HepG2 (cell line): ENCODE results near the gene SESN2. TPM values are rescaled to one million over a fixed set of nuclear protein-coding genes. Genes with fewer than 3 reads are reported as not detected.

Experiments
- BRD4 ChIP-seq: sonication (generic); formaldehyde crosslinking; IDR thresholded peaks from 2 replicates; pipeline ENCODE4 v1.4.0; 2020; ENCODE audit warnings: missing genetic modification reagents
- ERF ChIP-seq: IDR thresholded peaks from 2 replicates; pipeline ENCODE4 v1.6.1; 2018; ENCODE audit warnings: missing biosample characterization, missing genetic modification reagents
- RFXAP ChIP-seq: sonication (generic); formaldehyde crosslinking; IDR thresholded peaks from 2 replicates; pipeline ENCODE4 v1.4.0; 2020; ENCODE audit warnings: missing genetic modification reagents, borderline replicate concordance
- SRSF1 ChIP-seq: fragments of 200-400 bp; formaldehyde crosslinking; optimal IDR thresholded peaks from 2 replicates; pipeline ENCODE3; 2017; ENCODE audit warnings: mild to moderate bottlenecking, low read depth, low read length, moderate library complexity
- TMF1 ChIP-seq: sonication (generic); formaldehyde crosslinking; IDR thresholded peaks from 2 replicates; pipeline ENCODE4 v1.8.1; 2022; ENCODE audit warnings: low read depth, missing genetic modification reagents
- ZBTB42 ChIP-seq: sonication (generic); formaldehyde crosslinking; IDR thresholded peaks from 2 replicates; pipeline ENCODE4 v1.5.0; 2020; ENCODE audit warnings: mild to moderate bottlenecking, missing genetic modification reagents
- ZNF230 ChIP-seq: sonication (generic); formaldehyde crosslinking; IDR thresholded peaks from 2 replicates; pipeline ENCODE4 v1.4.0; 2020; ENCODE audit warnings: mild to moderate bottlenecking, missing genetic modification reagents
- ZNF296 ChIP-seq: sonication (generic); formaldehyde crosslinking; conservative IDR thresholded peaks from 2 replicates; pipeline ENCODE4 v1.5.0; 2020; ENCODE audit warnings: mild to moderate bottlenecking, missing genetic modification reagents
- ZNF549 ChIP-seq: sonication (generic); formaldehyde crosslinking; IDR thresholded peaks from 2 replicates; pipeline ENCODE4 v1.5.0; 2020; ENCODE audit warnings: missing genetic modification reagents
- ZNF772 ChIP-seq: sonication (generic); formaldehyde crosslinking; IDR thresholded peaks from 2 replicates; pipeline ENCODE4 v1.5.0; 2020; ENCODE audit warnings: mild to moderate bottlenecking, missing genetic modification reagents
- ZSCAN21 ChIP-seq: sonication (generic); formaldehyde crosslinking; IDR thresholded peaks from 2 replicates; pipeline ENCODE4 v1.8.0; 2022; ENCODE audit warnings: mild to moderate bottlenecking, missing genetic modification reagents, moderate library complexity, borderline replicate concordance
- polyA plus RNA-seq, 8 experiments: library from polyadenylated mRNA; depleted of rRNA in 3 of 8; stranded (reverse) in 7 of 8; unstranded in 1 of 8; fragments of >200 nt; fragmentation: Illumina TruSeq in 4 of 8; extraction: Trizol in 4 of 8; gene quantifications; 2 replicates each; pipeline versions ENCODE4 v1.2.1 to v1.2.3, GENCODE V29; 2011 to 2016; ENCODE audit warnings: low read depth in 4 of 8, missing spikeins in 1 of 8, mixed read lengths in 1 of 8; ENCODE audit not compliant: insufficient read depth in 1 of 8
- total RNA-seq, 5 experiments: library from RNA; depleted of rRNA; stranded (reverse); fragments of >200 nt; fragmentation: Illumina TruSeq; extraction: Trizol; gene quantifications; 2 replicates each; pipeline ENCODE4 v1.2.3, GENCODE V29; 2016; ENCODE audit warnings: low read depth in 1 of 5
- TF ChIP-seq, protein P1 (sequence below): sonication (generic); formaldehyde crosslinking; IDR thresholded peaks from 2 replicates; pipeline ENCODE4 v1.4.0; 2020; ENCODE audit warnings: missing genetic modification reagents, borderline replicate concordance
- TF ChIP-seq, protein P2 (sequence below): sonication (generic); formaldehyde crosslinking; IDR thresholded peaks from 2 replicates; pipeline ENCODE4 v1.9.0; 2022; ENCODE audit warnings: low read depth, missing genetic modification reagents
- TF ChIP-seq, protein P3 (sequence below): sonication (generic); formaldehyde crosslinking; IDR thresholded peaks from 2 replicates; pipeline ENCODE4 v1.4.0; 2020; ENCODE audit warnings: mild to moderate bottlenecking, missing genetic modification reagents
- TF ChIP-seq, protein P4 (sequence below): sonication (generic); formaldehyde crosslinking; IDR thresholded peaks from 2 replicates; pipeline ENCODE4 v1.4.0; 2020; ENCODE audit warnings: mild to moderate bottlenecking, missing genetic modification reagents
- TF ChIP-seq, protein P5 (sequence below): fragments of 450-650 bp; IDR thresholded peaks from 2 replicates; pipeline ENCODE4 v1.6.1; 2017

SESN2 gene
- total and polyA plus RNA-seq, 2 of the 13 experiments (the other 11 are each of a cell fraction or from before 2014, with no cell fraction given) = 13.2 to 19.1 TPM

DNA sequence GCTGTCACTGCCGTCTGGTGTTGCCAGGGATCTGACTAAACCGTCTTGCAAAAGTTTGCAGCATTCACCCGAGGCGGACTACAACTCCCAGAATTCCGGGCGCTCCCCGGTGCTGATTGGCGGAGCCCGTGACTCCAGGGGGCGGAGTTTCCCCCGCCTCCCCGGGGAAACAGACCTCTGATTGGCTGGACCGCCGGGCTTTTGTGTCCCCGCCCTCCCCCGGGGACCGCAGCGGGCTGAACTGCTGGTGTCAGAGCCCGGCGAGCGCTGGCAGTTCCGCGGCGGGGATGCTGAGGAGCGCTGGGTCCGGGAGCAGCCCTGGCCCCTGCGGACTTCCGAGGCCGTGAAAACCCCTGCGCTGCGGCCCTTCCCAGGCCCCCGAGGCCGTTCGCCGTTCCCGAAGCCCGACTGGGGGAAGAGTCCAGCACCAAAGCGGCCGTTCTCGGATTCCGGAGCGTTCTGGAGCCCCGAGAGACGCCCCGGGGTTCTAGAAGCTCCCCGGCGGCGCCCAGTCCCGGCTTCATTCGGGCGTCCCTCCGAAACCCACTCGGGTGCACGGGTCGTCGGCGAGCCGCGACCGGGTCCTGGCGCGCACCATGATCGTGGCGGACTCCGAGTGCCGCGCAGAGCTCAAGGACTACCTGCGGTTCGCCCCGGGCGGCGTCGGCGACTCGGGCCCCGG lies at the start of gene SESN2 (continued):
- TF ChIP-seq, protein P1, sequence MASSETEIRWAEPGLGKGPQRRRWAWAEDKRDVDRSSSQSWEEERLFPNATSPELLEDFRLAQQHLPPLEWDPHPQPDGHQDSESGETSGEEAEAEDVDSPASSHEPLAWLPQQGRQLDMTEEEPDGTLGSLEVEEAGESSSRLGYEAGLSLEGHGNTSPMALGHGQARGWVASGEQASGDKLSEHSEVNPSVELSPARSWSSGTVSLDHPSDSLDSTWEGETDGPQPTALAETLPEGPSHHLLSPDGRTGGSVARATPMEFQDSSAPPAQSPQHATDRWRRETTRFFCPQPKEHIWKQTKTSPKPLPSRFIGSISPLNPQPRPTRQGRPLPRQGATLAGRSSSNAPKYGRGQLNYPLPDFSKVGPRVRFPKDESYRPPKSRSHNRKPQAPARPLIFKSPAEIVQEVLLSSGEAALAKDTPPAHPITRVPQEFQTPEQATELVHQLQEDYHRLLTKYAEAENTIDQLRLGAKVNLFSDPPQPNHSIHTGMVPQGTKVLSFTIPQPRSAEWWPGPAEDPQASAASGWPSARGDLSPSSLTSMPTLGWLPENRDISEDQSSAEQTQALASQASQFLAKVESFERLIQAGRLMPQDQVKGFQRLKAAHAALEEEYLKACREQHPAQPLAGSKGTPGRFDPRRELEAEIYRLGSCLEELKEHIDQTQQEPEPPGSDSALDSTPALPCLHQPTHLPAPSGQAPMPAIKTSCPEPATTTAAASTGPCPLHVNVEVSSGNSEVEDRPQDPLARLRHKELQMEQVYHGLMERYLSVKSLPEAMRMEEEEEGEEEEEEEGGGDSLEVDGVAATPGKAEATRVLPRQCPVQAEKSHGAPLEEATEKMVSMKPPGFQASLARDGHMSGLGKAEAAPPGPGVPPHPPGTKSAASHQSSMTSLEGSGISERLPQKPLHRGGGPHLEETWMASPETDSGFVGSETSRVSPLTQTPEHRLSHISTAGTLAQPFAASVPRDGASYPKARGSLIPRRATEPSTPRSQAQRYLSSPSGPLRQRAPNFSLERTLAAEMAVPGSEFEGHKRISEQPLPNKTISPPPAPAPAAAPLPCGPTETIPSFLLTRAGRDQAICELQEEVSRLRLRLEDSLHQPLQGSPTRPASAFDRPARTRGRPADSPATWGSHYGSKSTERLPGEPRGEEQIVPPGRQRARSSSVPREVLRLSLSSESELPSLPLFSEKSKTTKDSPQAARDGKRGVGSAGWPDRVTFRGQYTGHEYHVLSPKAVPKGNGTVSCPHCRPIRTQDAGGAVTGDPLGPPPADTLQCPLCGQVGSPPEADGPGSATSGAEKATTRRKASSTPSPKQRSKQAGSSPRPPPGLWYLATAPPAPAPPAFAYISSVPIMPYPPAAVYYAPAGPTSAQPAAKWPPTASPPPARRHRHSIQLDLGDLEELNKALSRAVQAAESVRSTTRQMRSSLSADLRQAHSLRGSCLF = peak; percentile 34; the same call in 1 of the 2 replicates
- TF ChIP-seq ZNF549 (CRISPR knock-in tag) (no peak), ERF (CRISPR knock-in tag) (peak; percentile 48; the same call in 1 of the 2 replicates), BRD4 (CRISPR knock-in tag) (no peak), ZNF296 (CRISPR knock-in tag) (no peak), TMF1 (CRISPR knock-in tag) (no peak), ZBTB42 (no peak), RFXAP (CRISPR knock-in tag) (peak; percentile 97), SRSF1 (peak; percentile 94), ZNF230 (CRISPR knock-in tag) (0 out of 2 replicates have a peak, but pooled peaks have one; percentile 47), ZNF772 (CRISPR knock-in tag) (peak; percentile 45), ZSCAN21 (CRISPR knock-in tag) (no peak)
- TF ChIP-seq, protein P2, sequence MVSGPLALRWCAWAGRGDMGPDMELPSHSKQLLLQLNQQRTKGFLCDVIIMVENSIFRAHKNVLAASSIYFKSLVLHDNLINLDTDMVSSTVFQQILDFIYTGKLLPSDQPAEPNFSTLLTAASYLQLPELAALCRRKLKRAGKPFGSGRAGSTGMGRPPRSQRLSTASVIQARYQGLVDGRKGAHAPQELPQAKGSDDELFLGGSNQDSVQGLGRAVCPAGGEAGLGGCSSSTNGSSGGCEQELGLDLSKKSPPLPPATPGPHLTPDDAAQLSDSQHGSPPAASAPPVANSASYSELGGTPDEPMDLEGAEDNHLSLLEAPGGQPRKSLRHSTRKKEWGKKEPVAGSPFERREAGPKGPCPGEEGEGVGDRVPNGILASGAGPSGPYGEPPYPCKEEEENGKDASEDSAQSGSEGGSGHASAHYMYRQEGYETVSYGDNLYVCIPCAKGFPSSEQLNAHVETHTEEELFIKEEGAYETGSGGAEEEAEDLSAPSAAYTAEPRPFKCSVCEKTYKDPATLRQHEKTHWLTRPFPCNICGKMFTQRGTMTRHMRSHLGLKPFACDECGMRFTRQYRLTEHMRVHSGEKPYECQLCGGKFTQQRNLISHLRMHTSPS = no peak
- TF ChIP-seq, protein P3, sequence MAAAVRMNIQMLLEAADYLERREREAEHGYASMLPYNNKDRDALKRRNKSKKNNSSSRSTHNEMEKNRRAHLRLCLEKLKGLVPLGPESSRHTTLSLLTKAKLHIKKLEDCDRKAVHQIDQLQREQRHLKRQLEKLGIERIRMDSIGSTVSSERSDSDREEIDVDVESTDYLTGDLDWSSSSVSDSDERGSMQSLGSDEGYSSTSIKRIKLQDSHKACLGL (CRISPR knock-in tag) = peak; percentile 72; the same call in 1 of the 2 replicates
- TF ChIP-seq, protein P4, sequence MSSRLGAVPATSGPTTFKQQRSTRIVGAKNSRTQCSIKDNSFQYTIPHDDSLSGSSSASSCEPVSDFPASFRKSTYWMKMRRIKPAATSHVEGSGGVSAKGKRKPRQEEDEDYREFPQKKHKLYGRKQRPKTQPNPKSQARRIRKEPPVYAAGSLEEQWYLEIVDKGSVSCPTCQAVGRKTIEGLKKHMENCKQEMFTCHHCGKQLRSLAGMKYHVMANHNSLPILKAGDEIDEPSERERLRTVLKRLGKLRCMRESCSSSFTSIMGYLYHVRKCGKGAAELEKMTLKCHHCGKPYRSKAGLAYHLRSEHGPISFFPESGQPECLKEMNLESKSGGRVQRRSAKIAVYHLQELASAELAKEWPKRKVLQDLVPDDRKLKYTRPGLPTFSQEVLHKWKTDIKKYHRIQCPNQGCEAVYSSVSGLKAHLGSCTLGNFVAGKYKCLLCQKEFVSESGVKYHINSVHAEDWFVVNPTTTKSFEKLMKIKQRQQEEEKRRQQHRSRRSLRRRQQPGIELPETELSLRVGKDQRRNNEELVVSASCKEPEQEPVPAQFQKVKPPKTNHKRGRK (CRISPR knock-in tag) = no peak
- TF ChIP-seq, protein P5, sequence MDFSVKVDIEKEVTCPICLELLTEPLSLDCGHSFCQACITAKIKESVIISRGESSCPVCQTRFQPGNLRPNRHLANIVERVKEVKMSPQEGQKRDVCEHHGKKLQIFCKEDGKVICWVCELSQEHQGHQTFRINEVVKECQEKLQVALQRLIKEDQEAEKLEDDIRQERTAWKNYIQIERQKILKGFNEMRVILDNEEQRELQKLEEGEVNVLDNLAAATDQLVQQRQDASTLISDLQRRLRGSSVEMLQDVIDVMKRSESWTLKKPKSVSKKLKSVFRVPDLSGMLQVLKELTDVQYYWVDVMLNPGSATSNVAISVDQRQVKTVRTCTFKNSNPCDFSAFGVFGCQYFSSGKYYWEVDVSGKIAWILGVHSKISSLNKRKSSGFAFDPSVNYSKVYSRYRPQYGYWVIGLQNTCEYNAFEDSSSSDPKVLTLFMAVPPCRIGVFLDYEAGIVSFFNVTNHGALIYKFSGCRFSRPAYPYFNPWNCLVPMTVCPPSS = no peak
